ENCODE measurements around the gene ZNF610.

DNA sequence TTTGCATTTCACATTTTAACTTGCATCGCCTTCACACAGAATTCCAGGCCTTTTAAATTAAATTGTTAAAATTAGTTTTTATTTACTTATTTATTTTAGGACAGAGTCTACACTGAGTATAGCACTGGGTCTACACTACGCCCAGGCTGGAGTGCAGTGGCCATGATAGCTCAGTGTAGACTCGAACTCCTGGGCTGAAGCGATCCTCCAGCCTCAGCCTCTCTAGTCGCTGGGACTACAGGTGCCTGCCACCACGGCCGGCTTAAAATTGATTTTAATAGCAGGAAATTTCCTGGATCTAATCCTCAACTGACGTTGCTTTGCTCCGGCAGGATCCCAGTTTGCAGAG, 301 bp upstream of the ZNF610 start:
- TF ChIP-seq EP300 (IDR thresholded peaks at IDR 0.05) (no peak), POLR2A (IDR thresholded peaks at IDR 0.05) (no peak)
- TF ChIP-seq, protein P1, sequence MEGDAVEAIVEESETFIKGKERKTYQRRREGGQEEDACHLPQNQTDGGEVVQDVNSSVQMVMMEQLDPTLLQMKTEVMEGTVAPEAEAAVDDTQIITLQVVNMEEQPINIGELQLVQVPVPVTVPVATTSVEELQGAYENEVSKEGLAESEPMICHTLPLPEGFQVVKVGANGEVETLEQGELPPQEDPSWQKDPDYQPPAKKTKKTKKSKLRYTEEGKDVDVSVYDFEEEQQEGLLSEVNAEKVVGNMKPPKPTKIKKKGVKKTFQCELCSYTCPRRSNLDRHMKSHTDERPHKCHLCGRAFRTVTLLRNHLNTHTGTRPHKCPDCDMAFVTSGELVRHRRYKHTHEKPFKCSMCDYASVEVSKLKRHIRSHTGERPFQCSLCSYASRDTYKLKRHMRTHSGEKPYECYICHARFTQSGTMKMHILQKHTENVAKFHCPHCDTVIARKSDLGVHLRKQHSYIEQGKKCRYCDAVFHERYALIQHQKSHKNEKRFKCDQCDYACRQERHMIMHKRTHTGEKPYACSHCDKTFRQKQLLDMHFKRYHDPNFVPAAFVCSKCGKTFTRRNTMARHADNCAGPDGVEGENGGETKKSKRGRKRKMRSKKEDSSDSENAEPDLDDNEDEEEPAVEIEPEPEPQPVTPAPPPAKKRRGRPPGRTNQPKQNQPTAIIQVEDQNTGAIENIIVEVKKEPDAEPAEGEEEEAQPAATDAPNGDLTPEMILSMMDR (IDR thresholded peaks at IDR 0.05), result no peak
